Kidney (tissue), 14 donors: ENCODE data around the gene CLDN6. TPM values are rescaled to one million over a fixed set of nuclear protein-coding genes. Genes with fewer than 3 reads are reported as not detected.

Source experiments
- DNase-seq, 5 donors: peaks; one replicate each; pipeline ENCODE4 v3.0.0-alpha.2; 2013 to 2020
- FAIRE-seq: peaks from 2 replicates; lab custom pipeline; 2012; peaks lifted over from hg19 to GRCh38; lab: Jason Lieb, UNC
- H3K27ac ChIP-seq, 2 donors: one replicate each; pipeline ENCODE4 v1.7.0; 2013; ENCODE audit warnings: low read depth in 2 of 2, low read length in 2 of 2, inconsistent platforms in 1 of 2
- H3K27me3 ChIP-seq: one replicate; pipeline ENCODE4 v1.7.1; 2013; ENCODE audit warnings: low read length, inconsistent platforms; ENCODE audit not compliant: control insufficient read depth, insufficient read depth
- H3K36me3 ChIP-seq, 3 donors: one replicate each; pipeline versions ENCODE4 v1.7.0 to v1.7.1; 2013; ENCODE audit warnings: low read length in 3 of 3, control low read depth in 1 of 3, inconsistent platforms in 1 of 3; ENCODE audit not compliant: insufficient read depth in 3 of 3, control insufficient read depth in 2 of 3
- H3K4me1 ChIP-seq, 3 donors: one replicate each; pipeline versions ENCODE4 v1.7.0 to v1.7.1; 2013; ENCODE audit warnings: low read length in 3 of 3, inconsistent platforms in 1 of 3, low read depth in 1 of 3; ENCODE audit not compliant: control insufficient read depth in 2 of 3, insufficient read depth in 2 of 3
- H3K4me3 ChIP-seq, 3 donors: one replicate each; pipeline versions ENCODE4 v1.7.0 to v1.8.1; 2013; ENCODE audit warnings: low read length in 3 of 3, control low read depth in 1 of 3, inconsistent platforms in 1 of 3
- H3K9ac ChIP-seq, 3 donors: one replicate each; pipeline versions ENCODE4 v1.7.0 to v1.7.1; 2013; ENCODE audit warnings: low read length in 3 of 3, control low read depth in 1 of 3, inconsistent platforms in 1 of 3
- H3K9me3 ChIP-seq, 3 donors: one replicate each; pipeline versions ENCODE4 v1.7.0 to v1.7.1; 2013; ENCODE audit warnings: low read length in 3 of 3, control low read depth in 1 of 3, inconsistent platforms in 1 of 3; ENCODE audit not compliant: control insufficient read depth in 2 of 3, insufficient read depth in 1 of 3
- intact Hi-C: fragments of 100-400 bp; cut with DNase I; formaldehyde crosslinking; loops from one replicate; pipeline ENCODE4 v1.11.1; 2022
- polyA plus RNA-seq: library from polyadenylated mRNA; stranded (reverse); fragments of 350-450 nt; fragmentation: Illumina TruSeq; extraction: RNeasy Lipid Tissue Mini Kit (QIAGEN cat#74804); gene quantifications from one replicate; pipeline ENCODE4 v1.2.3, GENCODE V29; 2014; ENCODE audit warnings: low read depth, low replicate concordance; ENCODE audit not compliant: insufficient read depth
- total RNA-seq: library from RNA; stranded (reverse); fragmentation: NEBNext Ultra II Directional; extraction: Animal tissue kit (Norgen Biotek cat#: 25700); gene quantifications from one replicate; pipeline ENCODE4 v1.2.1, GENCODE V29; 2021
- TF ChIP-seq, protein P1 (sequence below): IDR thresholded peaks from 3 replicates; pipeline ENCODE4 v1.5.1; 2012; ENCODE audit warnings: mild to moderate bottlenecking, moderate library complexity, borderline replicate concordance; ENCODE audit not compliant: insufficient read depth; ENCODE audit errors: extremely low read depth
- donor health status: control.
- donor health status: control.
- donor health status: control.
- donor health status: control.
- donor health status: control.
- donor health status: DM: yes; HTN: yes; CAD: no.
- donor health status: Normal renal cell carcinoma (clear cell type).

CLDN6 gene
- total and polyA plus RNA-seq, 2 donors from 2014 or later, result 0.47 TPM; not detected in 1

- H3K4me1 ChIP-seq, result peaks cover 0 to 8% (median 0%) of the 10 kb centered on the region in 3 donors
- FAIRE-seq (no peak), DNase-seq (peak in 2 of 5 donors; percentile 39 to 69)
- no peak overlapping the region for H3K4me3 ChIP-seq
- no peak overlapping the region for H3K9ac ChIP-seq
- H3K9me3 ChIP-seq, result no peaks in the 10 kb centered on the region
- no peaks in the 10 kb centered on the region for H3K36me3 ChIP-seq
- peaks cover 8% of the 10 kb centered on the region for H3K27me3 ChIP-seq
- TF ChIP-seq, protein P1, sequence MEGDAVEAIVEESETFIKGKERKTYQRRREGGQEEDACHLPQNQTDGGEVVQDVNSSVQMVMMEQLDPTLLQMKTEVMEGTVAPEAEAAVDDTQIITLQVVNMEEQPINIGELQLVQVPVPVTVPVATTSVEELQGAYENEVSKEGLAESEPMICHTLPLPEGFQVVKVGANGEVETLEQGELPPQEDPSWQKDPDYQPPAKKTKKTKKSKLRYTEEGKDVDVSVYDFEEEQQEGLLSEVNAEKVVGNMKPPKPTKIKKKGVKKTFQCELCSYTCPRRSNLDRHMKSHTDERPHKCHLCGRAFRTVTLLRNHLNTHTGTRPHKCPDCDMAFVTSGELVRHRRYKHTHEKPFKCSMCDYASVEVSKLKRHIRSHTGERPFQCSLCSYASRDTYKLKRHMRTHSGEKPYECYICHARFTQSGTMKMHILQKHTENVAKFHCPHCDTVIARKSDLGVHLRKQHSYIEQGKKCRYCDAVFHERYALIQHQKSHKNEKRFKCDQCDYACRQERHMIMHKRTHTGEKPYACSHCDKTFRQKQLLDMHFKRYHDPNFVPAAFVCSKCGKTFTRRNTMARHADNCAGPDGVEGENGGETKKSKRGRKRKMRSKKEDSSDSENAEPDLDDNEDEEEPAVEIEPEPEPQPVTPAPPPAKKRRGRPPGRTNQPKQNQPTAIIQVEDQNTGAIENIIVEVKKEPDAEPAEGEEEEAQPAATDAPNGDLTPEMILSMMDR, result no peak
- intact Hi-C loops, result no loop called here
- H3K27ac ChIP-seq, result no peak overlapping the region
These were observed 45.8 kb downstream of the CLDN6 start for GRCh38 chr16:2971985-2972784.

DNA sequence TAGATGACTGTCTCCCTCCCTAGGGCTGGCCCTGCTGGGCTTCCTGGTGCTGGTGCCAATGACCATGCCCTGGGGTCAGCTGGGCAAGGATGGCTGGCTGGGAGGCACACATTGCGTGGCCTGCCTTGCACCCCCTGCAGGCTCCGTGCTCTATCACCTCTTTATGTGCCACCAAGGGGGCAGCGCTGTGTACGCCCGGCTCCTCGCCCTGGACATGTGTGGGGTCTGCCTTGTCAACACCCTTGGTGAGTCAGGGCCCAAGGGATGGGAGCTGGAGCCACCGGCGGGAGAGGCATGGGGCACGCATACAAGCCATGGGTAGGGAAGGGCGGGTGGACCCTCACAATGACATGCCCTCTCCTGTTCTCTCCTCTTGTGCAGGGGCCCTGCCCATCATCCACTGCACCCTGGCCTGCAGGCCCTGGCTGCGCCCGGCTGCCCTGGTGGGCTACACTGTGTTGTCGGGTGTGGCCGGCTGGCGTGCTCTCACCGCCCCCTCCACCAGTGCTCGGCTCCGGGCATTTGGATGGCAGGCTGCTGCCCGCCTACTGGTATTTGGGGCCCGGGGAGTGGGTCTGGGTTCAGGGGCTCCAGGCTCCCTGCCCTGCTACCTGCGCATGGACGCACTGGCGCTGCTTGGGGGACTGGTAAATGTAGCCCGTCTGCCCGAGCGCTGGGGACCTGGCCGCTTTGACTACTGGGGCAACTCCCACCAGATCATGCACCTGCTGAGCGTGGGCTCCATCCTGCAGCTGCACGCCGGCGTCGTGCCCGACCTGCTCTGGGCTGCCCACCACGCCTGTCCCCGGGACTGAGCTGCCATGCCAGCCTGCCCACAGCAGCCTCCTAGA is 46.6 kb downstream of the CLDN6 start:
- Histone ChIP-seq H3K9ac (no peak overlapping the region), H3K27ac (no peak overlapping the region), H3K4me3 (no peak overlapping the region), H3K36me3 (no peaks in the 10 kb centered on the region), H3K9me3 (no peaks in the 10 kb centered on the region), H3K27me3 (peaks cover 8% of the 10 kb centered on the region), H3K4me1 (peaks cover 0 to 8% (median 0%) of the 10 kb centered on the region in 3 donors)
- TF ChIP-seq, protein P1, result no peak
- intact Hi-C loops, result no loop called here
- DNase-seq (peak in 2 of 5 donors; percentile 58 to 72), FAIRE-seq (no peak)

- TF ChIP-seq, protein P1, result no peak
- Histone ChIP-seq H3K4me3 (no peak overlapping the region), H3K4me1 (peaks cover 0 to 8% (median 0%) of the 10 kb centered on the region in 3 donors), H3K27ac (no peak overlapping the region), H3K9ac (no peak overlapping the region), H3K27me3 (peaks cover 13% of the 10 kb centered on the region), H3K9me3 (no peaks in the 10 kb centered on the region), H3K36me3 (no peaks in the 10 kb centered on the region)
- intact Hi-C loops, result no loop called here
- peak in 1 of 5 donors; percentile 38 for DNase-seq
- FAIRE-seq, result no peak
These were observed 47.4 kb downstream of the CLDN6 start for GRCh38 chr16:2970563-2970962.
